HG03064 (cell line): ENCODE data around the gene DERL3.

Source experiments
- ATAC-seq: cut with Tn5 transposase; IDR thresholded peaks from one replicate; pipeline ENCODE4 v1.9.1; 2021; ENCODE audit warnings: low read depth; ENCODE audit not compliant: unreplicated experiment

DERL3 gene

DNA sequence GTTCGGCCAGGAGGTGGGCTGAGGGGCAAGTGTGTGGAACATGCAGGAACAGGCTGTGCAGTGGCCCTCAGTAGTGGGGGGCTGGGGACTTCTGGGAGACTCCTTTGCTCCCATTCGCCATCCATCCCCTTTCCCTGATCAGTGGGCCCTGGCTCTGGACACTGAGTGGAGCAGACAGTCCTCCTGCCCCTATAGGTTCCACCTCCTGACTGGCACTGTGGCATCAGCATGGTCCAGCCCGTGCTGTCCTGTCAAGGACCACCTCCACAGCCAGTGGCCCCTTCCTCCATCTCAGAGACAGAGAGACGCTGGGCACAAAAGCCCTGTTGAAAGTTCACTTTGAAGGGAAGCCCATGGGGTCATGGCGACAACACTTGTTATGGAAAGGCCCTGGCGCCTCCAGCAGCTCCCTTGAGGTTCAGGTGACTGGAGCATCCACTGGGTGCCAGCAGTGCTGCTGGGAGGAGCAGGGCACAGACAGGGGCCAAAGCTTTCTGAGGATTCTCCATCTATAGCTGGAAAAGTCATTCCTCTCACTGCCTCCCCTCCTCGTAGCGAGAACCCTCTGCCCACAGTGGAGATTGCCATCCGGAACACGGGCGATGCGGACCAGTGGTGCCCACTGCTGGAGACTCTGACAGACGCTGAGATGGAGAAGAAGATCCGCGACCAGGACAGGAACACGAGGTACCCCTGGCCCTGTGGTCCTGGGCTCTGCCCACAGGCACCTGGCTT lies 5.6 kb downstream of the DERL3 start:
- ATAC-seq: no peak

DNA sequence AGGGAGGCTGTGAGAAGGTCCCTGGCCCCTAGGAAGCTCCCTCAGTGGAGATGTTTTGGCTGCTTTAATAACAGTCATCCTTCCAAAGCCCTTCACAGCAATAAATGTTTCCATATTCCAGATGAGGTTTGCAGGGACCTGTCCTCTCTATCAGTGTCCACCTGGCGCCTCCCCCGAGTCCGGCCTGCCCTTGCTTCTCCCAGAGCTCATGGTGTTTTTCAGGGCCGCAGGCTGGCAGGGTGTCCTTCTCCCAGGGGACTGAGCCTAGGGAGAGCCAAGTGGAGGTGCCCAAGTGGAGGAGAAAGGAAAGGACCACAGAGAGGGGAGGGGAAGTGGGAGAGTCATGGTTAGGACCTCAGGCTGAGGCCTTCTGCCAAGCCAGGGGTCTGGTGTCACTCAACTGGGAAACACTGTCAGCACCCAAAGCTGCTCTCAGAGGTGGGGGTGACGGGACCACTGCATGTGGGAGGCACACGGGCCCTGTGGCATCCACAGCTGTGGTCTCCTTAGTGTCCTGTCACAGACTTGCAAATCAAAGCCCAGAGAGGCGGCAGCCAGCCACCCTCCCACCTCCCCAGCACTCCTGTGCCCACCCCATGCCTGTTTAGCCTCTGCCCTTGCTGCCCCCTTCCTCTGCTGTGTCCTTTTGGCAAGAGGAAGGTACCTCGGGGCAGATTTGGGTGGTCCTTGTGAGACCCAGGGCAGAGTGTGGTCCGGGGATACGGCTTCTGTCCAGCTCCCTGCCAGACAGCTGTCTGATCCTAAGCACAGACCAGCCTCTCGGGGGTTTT lies 6.4 kb downstream of the DERL3 start:
- no peak for ATAC-seq

DNA sequence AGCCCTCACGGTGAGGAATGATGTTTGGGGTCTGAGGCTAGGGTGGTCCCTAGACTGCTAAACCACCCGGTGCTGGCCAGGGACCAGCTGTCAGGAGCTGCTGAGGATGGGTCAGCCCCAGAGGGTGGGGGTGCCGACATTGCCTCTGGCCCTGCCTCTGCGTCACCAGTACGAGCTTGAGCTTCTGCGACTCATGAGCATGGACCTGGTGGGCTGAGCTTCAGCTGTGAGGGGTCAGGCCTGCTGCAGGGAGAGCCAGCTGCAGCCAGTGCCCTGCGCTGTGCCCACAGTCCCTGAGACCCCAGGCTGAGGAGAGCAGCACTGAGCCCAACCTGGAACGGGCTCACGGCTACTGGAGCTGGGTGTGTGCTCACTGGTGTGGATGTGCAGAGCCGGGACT lies 7.0 kb downstream of the DERL3 start:
- no peak for ATAC-seq

DNA sequence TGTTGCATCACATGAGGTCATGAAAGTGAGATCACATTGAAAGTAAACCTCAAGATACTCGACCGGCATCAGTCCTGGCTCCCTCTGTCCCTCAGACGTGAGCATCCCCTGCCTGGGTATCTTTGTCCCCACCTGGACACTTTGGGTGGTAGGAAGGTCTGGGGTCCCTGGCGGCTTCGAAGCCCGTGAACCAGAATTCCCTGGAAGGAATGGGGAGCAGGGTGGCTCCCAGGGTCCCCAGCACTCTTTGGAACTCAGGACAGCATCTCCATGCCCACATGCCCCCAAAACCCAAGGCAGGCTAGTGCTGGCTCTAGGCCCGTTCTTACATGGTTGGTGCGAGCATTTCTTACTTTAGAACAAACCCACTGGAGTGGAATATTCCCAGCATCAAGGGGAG lies 7.5 kb downstream of the DERL3 start:
- ATAC-seq: no peak

DNA sequence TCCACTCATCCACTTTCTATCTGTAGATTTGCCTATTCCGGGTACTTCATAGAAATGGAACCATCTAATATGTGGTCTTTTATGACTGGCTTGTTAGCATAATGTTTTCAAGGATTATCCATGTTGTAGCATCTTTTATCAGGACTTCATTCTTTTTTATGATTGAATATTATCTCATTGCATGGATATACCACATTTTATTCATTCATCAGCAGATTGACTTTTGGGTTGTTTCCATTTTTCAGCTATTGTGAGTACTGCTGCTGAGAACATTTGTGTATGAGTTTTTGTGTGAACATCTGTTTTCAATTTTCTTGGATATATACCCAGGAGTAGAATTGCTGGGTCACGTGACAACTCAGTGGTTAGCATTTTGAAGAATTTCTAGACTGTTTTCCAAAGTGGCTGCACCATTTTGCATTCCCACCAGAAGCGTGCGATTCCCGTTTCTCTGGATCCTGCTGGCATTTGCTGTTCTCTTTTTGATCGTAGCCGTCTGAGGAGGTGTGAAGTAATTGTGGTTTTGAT lies 8.9 kb downstream of the DERL3 start:
- ATAC-seq: no peak

DNA sequence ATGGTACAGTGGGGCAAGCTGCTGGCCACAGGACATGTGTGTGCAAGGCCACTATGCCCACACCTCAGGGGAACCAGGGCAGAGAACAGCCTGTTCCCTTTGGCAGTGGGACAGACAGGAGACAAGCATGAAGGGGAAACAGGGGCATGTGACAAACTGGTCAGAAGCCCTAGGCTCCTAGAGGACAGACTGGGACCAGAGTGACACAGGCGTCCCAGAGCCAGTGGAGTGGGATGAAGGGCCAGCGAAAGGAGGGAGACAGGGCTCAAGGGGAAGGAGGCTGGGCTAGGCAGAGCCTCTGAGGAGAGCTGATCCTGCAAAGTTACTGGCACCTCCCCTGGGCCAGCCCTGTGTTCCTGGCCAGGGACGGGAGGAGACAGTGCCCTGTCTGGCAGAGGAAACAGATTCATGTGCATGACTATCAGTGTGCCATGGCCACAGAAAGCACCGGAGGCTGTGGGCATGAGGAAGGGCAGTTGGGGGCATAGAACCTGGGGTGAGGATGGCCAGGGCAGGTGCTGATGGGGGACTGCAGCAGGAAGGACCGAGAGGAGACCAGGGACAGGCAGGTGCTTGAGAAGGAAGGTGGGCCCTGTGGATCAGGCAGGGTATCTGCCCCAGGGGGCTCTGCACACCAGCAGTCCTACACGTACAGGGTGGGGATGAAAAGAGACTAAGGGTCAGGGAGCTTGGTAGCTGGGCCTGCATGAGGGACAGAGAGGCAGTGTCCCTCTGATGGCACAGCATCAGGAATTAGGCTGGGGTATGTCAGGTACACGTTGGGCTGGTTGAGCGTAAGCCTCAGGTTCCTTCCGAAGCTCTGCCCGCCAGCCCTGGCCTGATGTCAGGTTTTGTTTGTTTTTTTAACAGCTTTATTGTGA lies 9.8 kb downstream of the DERL3 start:
- ATAC-seq: no peak

DNA sequence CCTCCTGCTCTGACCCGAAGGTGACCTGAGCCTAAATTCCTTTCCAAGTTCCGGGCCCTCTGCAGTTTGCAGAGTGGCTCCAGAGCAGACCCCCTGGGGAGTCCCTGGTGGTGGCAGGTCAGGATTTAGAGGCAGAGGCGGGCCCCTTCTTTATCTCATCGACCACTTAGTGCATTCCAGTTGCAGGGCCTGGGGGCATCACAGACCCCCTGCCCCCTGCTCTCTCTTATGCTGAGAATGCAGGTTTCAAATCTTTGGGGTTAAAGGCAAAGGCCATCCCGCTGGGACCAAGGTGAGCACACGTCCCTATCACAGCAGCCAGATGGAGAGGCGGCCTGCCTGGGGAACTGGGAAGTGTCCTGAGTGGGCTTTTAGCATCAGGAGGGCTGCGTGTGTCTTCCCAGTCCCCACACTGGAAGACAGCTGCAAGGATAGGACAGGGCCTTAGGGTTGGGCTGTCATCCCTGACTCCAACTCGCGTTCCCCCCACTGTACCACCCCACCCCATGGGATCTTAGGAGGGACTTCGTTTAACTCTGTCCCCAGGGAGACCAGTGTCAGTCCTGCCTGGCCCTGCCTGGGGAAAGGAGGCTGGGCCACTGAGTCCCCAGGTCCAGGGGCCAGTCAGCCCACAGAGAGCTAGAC lies 11.3 kb downstream of the DERL3 start:
- no peak for ATAC-seq

DNA sequence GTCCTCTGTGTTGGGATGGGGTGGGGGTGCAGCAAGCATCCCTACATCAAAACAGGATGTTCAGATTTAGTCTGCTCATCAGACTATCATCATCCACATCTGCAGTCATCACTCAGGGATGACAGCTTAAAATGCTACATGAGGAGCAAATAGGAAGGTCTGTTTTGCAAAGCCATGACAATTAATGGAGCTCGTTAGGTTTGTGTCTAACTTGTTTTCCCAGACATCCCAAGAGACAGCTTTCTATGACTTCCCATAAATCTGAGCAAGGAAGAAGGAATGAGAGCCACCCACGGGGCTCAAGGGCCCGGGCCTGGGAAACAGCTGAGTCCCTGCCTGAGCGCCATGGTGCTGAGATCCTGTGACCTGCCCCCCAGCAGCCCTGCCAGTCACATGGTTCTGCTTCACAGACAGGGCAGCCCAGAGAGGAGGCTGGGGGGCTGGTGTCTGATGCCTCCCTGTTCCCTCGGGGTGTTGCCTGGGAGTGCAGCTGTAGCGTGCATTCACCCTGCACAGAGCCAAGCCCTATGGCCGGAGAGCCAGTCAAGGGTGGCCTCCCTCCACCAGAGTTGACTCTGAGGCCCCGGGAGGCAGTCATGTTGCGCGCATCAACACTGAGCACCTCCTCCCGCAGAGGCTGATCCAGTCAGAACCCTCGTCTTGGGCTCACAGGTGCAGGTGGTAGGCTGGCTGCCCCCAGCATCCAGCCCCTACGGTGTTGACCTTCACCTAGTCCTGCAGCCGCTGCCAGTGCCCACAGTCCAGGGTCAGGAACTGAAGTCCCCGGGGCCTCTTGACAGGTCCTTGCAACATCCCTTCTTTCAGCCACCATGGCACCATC lies 12.1 kb downstream of the DERL3 start:
- ATAC-seq: no peak

DNA sequence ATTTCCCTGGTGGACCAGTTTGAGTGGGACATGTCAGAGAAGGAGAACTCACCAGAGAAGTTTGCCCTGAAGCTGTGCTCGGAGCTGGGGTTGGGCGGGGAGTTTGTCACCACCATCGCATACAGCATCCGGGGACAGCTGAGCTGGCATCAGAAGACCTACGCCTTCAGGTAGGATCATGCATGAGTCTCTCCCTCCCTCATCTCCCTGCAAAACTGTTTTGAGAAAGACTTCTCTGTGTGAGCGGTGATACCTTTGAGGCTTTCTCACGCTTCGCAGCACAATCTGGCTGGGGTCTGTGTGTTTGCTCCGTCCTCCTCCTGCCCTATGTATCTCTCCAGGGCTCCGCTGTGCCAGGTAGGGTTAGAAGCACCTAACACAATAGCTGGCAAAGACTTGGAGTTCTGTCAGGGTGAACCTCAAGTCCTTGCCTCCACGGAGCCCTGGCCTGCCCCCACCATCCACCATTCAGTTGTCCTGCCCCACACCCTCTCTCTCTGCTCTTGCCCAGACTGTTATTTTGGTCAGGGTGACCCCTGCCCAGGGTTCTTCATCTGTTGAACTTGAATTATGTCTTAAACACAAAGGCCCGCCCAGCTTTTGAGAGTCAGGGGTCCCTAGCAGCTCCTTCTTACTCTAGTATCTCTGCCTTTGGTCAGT lies 13.4 kb downstream of the DERL3 start:
- ATAC-seq: no peak

DNA sequence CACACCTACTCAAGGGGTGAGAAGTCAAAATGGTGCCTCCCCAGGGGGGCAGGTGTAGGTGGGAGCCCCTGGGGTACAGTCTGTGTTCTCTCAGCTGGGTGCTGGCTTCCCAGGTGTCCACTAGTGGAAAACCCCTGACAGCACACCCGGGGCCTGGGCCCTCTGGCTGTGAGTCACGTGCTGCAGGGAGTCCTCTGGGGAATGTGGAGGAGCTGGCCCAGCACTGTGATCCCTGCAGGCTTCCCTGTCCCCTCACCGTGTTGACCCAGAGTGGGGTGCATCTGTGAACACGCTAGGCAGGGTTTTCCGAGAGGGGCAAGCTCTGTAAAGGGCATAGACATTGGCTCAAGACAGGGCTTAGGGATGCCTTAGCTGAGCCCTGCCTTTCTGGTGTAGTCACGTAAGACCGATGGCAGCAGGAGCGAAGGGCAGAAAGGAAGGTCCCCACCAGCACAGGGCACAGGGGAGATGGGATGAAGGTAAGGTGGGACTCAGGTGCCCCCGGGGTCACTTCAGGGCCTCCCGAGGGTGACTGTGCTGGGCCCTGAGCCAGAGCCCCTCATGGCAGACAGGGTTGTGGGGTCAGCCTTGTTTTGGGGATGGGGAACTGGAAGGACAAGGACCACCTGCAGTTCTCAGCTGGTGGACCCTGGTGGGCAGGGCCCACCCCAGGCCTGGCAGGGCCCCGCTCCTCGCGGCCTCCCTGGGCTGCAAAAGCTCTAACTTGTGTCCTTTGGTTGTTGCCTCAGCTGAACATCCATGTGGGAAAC lies 14.1 kb downstream of the DERL3 start:
- no peak for ATAC-seq

DNA sequence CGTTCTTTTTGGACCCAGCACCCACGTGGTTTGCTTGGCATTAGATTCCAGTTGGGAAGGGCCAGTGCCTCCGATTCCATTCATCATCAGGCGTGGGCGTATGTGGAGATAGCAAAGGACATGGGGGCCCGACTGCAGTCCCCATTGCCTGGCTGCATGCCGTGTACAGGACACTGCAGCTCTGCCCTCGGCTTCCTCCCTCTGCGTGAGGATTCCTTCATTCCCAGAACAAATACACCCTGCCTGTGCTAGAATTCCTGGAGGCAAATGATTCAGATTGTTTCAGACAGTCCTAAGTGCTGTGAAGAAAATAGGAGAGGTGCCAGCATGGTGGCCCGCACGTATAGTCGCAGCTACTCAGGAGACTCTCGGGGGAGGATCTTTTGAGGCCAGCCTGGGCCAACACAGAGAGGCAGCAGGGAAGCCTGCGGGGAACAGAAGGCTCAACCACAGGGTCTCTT lies 15.4 kb downstream of the DERL3 start:
- no peak for ATAC-seq

DNA sequence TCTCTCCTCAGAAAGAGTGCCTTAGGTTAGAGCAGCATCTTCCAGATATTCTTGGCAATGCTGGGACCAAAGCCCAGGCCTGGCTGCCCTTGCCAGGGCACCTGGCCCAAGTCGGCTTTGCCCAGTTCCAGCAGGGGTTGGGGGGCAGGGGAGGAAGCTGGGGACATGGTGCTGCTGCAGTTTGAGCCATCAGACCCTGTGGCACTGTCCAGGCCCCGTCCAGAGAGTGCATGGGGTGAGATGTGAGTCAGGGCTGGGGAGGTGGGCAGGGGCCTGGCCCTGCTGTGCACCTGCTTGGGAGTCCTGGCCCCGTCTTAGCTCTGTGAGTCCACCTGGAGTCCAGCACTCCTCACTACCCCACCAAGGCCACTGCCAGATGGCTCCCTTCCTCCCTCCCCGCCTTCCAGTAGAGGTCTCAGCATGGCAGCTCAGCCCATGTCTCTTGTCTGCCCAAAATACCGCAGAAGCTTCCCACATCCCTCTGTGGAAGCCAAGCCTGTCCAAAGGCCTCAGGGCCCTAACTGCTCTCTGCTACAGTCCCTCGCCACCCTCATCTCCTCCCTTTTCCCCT lies 16.6 kb downstream of the DERL3 start:
- no peak for ATAC-seq

DNA sequence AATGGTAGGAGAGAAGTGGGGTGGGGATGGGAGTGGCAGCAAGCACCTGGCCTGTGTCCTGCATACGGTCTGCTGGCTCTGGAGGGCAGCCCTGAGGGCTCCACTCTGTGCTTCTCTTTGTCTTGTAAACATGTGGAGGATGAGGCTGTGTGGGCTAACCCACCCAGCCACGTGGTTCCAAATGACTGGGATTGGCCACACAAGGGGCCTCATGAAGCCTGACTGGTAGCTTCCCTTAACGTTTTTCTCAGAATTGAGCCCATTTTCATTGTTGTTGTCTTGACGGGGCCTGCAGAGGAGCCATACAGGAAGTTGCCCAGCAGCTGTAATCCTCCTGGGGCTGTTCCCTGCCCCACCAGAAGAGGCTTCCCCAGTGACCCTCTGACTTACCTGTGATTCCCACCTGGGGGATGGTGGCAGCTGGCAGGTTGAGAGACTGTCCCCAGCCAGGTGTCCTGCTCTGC lies 18.0 kb downstream of the DERL3 start:
- no peak for ATAC-seq

DNA sequence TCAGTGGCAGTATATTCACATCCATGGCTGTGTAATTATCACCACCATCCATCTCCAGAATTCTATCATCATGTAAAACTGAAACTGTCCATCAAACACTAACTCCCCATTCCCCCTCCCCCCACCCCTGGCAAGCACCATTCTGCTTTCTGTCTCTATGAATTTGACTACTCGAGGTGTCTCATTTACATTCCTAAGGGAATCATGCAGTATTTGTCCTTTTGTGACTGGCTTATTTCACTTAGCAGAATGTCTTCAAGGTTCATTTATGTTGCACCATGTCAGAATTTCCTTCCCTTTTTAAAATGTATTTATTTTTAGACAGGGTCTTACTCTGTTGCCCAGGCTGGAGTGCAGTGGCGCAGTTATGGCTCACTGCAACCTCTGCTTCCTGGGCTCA lies 20.3 kb downstream of the DERL3 start:
- ATAC-seq: no peak

DNA sequence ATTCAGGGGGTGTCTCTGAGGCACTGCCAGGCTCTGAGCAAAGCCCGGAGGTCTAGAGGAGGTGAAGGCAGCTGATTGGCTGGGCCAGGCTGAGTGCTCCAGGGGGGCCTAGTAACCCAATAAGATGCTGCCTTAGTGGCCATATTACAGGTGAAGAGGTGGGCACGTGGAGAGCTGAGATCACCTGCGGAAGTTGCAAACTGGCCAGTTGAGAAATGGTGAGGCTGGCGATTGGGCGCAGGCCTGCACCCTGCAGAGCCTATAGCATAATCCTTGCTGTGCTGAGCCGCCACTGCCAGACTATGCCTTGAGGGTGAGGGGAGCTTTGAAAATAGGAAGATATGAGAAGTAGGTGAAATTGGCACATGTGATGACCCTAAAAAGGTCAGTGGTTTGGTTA lies 21.7 kb downstream of the DERL3 start:
- no peak for ATAC-seq

DNA sequence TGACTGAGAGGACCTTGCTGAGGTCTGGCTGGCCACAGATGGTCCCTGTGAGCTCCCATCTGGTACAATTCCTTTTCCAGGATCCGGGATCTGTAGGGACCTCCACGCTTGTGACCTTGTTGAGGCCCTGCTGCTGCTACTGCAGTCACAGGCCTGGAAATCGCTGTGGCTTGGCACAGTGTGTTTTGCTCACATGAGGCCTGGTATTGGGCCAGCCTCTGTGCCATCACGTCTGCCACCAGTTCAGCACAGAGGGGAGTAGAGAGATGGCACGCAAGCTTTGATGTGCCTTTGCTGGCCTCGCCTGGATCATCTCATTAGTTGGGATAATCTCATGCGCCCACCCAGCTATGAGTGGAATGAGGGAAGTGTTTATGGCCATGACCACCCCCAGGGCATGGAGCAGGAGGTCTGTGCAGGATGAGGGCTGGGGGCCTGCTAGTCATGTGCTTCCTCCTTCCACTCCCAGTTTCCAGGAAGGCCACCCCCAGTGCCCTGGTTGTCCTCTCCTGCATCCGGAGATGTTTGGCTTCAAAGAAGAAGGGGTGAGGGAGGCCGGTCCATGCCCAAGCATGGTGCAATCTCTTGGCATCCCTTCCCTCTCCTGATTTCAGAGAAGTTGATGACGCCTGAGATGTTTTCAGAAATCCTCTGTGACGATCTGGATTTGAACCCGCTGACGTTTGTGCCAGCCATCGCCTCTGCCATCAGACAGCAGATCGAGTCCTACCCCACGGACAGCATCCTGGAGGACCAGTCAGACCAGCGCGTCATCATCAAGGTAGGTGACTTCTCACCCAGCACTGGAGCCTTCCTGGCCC lies 22.4 kb downstream of the DERL3 start:
- no peak for ATAC-seq
